BJ (cell line): ENCODE results near the gene TMEM169. TPM values are rescaled to one million over a fixed set of nuclear protein-coding genes. Genes with fewer than 3 reads are reported as not detected.

Experiments
- CTCF ChIA-PET: fragments of 350-600 bp; formaldehyde crosslinking; extraction: SDS; loops from one replicate; lab custom pipeline; 2021; ENCODE audit warnings: antibody characterized with exemption, inconsistent platforms; lab: Yijun Ruan, JAX
- POLR2A ChIA-PET: fragments of 300-600 bp; sonication (Branson Sonifier 250); formaldehyde crosslinking; extraction: SDS; loops from one replicate; lab custom pipeline; 2021; ENCODE audit warnings: antibody characterized with exemption; lab: Charles Lee
- DNase-seq: peaks from one replicate; pipeline ENCODE4 v3.0.0-alpha.2; 2011; ENCODE audit warnings: low read depth
- H3K27me3 ChIP-seq: 2 replicates; pipeline ENCODE4 v1.6.0; 2011; ENCODE audit warnings: low read length; ENCODE audit not compliant: control insufficient read depth, insufficient read depth
- H3K36me3 ChIP-seq: 2 replicates; pipeline ENCODE4 v1.5.1; 2011; ENCODE audit warnings: low read length; ENCODE audit not compliant: control insufficient read depth, insufficient read depth
- H3K4me3 ChIP-seq: 2 replicates; pipeline ENCODE4 v1.5.1; 2011; ENCODE audit warnings: low read depth, mild to moderate bottlenecking, control low read depth, low read length
- polyA plus RNA-seq: library from polyadenylated mRNA; depleted of rRNA; stranded (reverse); fragments of >200 nt; gene quantifications from 2 replicates; pipeline ENCODE4 v1.2.3, GENCODE V29; 2011
- TF ChIP-seq, protein P1 (sequence below): IDR thresholded peaks from 2 replicates; pipeline ENCODE4 v1.5.1; 2011; ENCODE audit warnings: low read depth, mild to moderate bottlenecking, control low read depth, inconsistent platforms, low read length, moderate library complexity; ENCODE audit not compliant: insufficient read depth

Gene TMEM169
- polyA plus RNA-seq, 1 experiment = 0.10 TPM

DNA sequence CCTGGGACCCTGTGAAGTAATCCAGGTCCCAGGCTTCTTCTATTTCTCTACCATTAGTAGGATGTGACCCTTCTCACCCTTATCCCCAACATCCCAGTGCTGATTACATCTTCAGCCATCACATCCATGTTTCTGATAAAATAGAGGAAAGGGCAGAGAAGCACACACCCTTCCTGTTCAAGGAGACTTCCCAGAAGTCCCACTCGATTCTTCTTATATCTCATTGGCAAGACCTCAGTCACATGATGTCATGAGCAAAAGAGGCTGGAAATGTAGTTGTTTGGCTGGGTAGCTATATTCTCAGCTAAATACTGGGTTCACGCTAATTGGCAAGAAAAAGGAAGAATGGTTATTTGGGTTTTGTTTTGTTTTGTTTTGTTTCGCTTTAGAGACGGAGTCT, 19.4 kb downstream of the TMEM169 start:
- ChIA-PET CTCF (no interaction called here), POLR2A (no interaction called here)

DNA sequence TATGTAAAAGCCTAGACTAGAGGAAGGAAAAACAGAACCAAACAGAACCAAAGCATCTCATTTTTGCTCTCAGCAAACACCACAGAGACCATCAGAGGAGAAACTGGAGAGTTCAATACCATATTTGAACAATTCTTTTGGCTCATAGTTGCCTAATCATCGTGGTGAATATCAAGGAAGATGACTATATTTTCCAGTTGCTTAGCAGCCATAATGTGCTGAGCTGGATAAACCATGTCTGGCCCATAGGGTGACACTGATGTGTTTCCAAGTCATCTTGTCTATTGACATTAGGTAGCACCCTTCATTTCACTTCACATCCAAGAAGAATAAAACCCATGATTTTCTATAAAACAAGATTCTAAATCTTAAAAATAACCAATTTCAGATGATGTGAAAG, 21.5 kb downstream of the TMEM169 start:
- no peaks in the 10 kb centered on the region for H3K36me3 ChIP-seq
- CTCF ChIA-PET = interaction anchor here (2.0 kb wide), 1 partner anchor 11 kb away, joined by 7 read pairs; no protein-coding TSS in a partner anchor
- DNase-seq = no peak
- H3K4me3 ChIP-seq = no peak overlapping the region
- peaks cover 2% of the 10 kb centered on the region; the same call in 1 of the 2 replicates for H3K27me3 ChIP-seq
- TF ChIP-seq, protein P1, sequence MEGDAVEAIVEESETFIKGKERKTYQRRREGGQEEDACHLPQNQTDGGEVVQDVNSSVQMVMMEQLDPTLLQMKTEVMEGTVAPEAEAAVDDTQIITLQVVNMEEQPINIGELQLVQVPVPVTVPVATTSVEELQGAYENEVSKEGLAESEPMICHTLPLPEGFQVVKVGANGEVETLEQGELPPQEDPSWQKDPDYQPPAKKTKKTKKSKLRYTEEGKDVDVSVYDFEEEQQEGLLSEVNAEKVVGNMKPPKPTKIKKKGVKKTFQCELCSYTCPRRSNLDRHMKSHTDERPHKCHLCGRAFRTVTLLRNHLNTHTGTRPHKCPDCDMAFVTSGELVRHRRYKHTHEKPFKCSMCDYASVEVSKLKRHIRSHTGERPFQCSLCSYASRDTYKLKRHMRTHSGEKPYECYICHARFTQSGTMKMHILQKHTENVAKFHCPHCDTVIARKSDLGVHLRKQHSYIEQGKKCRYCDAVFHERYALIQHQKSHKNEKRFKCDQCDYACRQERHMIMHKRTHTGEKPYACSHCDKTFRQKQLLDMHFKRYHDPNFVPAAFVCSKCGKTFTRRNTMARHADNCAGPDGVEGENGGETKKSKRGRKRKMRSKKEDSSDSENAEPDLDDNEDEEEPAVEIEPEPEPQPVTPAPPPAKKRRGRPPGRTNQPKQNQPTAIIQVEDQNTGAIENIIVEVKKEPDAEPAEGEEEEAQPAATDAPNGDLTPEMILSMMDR = no peak
- POLR2A ChIA-PET = no interaction called here

More for the DNA sequence above, 19.4 kb downstream of the TMEM169 start:
- no peak overlapping the region for H3K4me3 ChIP-seq
- no peaks in the 10 kb centered on the region for H3K36me3 ChIP-seq
- peaks cover 5% of the 10 kb centered on the region; the same call in 1 of the 2 replicates for H3K27me3 ChIP-seq
- DNase-seq = no peak
- TF ChIP-seq, protein P1 = no peak

DNA sequence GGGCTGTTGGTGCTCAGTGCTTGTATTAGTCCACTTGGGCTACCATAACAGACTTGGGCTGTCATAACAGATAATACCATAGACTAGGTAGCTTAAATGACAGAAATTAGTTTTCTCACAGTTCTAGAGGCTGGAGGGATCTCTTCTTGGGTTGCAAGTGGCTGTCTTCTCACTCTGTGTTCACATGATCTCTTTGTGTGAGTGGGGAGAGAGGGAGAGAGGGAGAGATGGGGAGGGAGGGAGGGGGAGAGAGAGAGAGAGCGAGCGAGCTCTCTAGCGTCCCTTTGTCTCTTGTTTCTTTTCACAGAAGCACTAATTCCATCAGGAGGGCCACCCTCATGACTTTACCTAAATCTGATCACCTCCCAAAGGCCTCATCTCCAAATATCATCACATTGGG, 23.0 kb downstream of the TMEM169 start:
- TF ChIP-seq, protein P1 = no peak
- Histone ChIP-seq H3K4me3 (no peak overlapping the region), H3K27me3 (peaks cover 2% of the 10 kb centered on the region; the same call in 1 of the 2 replicates), H3K36me3 (no peaks in the 10 kb centered on the region)
- ChIA-PET POLR2A (no interaction called here), CTCF (interaction anchor here (2.0 kb wide), 1 partner anchor 12 kb away, joined by 7 read pairs; no protein-coding TSS in a partner anchor)
- no peak for DNase-seq

GRCh38 chr2:216107320-216107719, 25.6 kb downstream of the TMEM169 start:
- H3K36me3 ChIP-seq = no peaks in the 10 kb centered on the region
- ChIA-PET POLR2A (no interaction called here), CTCF (no interaction called here)
- DNase-seq = no peak
- peaks cover 2% of the 10 kb centered on the region; the same call in 1 of the 2 replicates for H3K27me3 ChIP-seq
- H3K4me3 ChIP-seq = no peak overlapping the region
- TF ChIP-seq, protein P1 = no peak

DNA sequence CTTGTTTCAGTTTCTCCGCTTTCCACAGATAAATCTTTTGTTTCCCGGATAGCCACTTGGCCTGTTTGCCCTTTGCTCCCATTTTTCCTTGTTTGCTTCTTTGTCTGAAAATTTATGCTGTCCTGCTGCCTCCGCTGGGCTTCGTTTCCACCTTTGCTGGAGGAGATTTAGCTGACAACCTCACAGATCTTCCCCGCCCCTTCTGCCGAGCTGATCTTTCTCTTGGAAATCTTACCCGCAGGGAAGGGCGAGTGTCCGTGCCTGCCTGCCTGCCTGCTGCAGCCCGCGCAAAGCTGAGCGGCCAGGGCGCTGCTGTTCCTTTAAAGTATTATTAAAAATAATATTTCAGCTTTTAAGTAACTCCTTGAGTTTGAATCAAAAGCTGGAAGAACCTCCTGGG, 26.0 kb downstream of the TMEM169 start:
- Histone ChIP-seq H3K4me3 (no peak overlapping the region), H3K36me3 (no peaks in the 10 kb centered on the region), H3K27me3 (peaks cover 2% of the 10 kb centered on the region; the same call in 1 of the 2 replicates)
- no peak for DNase-seq
- TF ChIP-seq, protein P1 = no peak
- POLR2A ChIA-PET = no interaction called here
- CTCF ChIA-PET = no interaction called here
